ENCODE data around the gene SLC44A4.
A peak's percentile ranks its signal among the peaks of the same experiment; 100 is the strongest.
"Not testable (repeated sequence)": the region's sequence is repeated elsewhere in the genome, so short reads cannot be mapped to it uniquely, and the experiment has no call there.

SLC44A4 gene

GRCh38 chr6:31851980-31852718 is 26.6 kb downstream of the SLC44A4 start:
- not testable (repeated sequence) for DNase-seq

GRCh38 chr6:31851485-31851832 is 27.3 kb downstream of the SLC44A4 start:
- no peak for DNase-seq

- no peak for DNase-seq
Measured at GRCh38 chr6:31850765-31851484, 27.9 kb downstream of the SLC44A4 start.

GRCh38 chr6:31847276-31847978 is 31.4 kb downstream of the SLC44A4 start:
- no peak for DNase-seq

- no peak for DNase-seq
Measured at GRCh38 chr6:31844507-31844906, 34.3 kb downstream of the SLC44A4 start.

GRCh38 chr6:31842053-31842452 is 36.7 kb downstream of the SLC44A4 start:
- DNase-seq = no peak

GRCh38 chr6:31839779-31840126 is 39.0 kb downstream of the SLC44A4 start:
- DNase-seq = not testable (repeated sequence)

GRCh38 chr6:31838968-31839367 is 39.8 kb downstream of the SLC44A4 start:
- no peak for DNase-seq

- DNase-seq = not testable (repeated sequence)
Measured at GRCh38 chr6:31838114-31838553, 40.7 kb downstream of the SLC44A4 start.

GRCh38 chr6:31837369-31838113 is 41.3 kb downstream of the SLC44A4 start:
- no peak for DNase-seq

GRCh38 chr6:31836474-31837368 is 42.1 kb downstream of the SLC44A4 start:
- DNase-seq = no peak

- no peak for DNase-seq
Measured at GRCh38 chr6:31836047-31836473, 42.7 kb downstream of the SLC44A4 start.

GRCh38 chr6:31834367-31835250 is 44.2 kb downstream of the SLC44A4 start:
- DNase-seq = peak; percentile 80

- no peak for DNase-seq
Measured at GRCh38 chr6:31831350-31832215, 47.2 kb downstream of the SLC44A4 start.

GRCh38 chr6:31830886-31831335 is 47.9 kb downstream of the SLC44A4 start:
- no peak for DNase-seq

GRCh38 chr6:31829633-31830283 is 49.0 kb downstream of the SLC44A4 start:
- no peak for DNase-seq

- peak; percentile 79 for DNase-seq
Measured at GRCh38 chr6:31827286-31828079, 51.3 kb downstream of the SLC44A4 start, which contains the start of gene HSPA1B. Gene HSPA1B, plus strand, starts transcription at chr6:31827738. Its CDS starts 213 bp downstream, at chr6:31827951.

GRCh38 chr6:31826793-31827285 is 52.0 kb downstream of the SLC44A4 start:
- DNase-seq = no peak

All from stimulated activated CD4-positive, alpha-beta T cell treated with anti-CD3 and anti-CD28 coated beads, Interleukin-4, amount 100 ng/mL, for 1 hour (primary cell).